Stimulated activated CD8-positive, alpha-beta memory T cell treated with anti-CD3 and anti-CD28 coated beads, Interleukin-4, amount 100 ng/mL, for 48 hours (primary cell): Measurements from ENCODE around the gene GPSM1.

Experiments used
- DNase-seq: peaks from one replicate; pipeline ENCODE4 v3.0.0-alpha.2; 2020

The GPSM1 gene, protein sequence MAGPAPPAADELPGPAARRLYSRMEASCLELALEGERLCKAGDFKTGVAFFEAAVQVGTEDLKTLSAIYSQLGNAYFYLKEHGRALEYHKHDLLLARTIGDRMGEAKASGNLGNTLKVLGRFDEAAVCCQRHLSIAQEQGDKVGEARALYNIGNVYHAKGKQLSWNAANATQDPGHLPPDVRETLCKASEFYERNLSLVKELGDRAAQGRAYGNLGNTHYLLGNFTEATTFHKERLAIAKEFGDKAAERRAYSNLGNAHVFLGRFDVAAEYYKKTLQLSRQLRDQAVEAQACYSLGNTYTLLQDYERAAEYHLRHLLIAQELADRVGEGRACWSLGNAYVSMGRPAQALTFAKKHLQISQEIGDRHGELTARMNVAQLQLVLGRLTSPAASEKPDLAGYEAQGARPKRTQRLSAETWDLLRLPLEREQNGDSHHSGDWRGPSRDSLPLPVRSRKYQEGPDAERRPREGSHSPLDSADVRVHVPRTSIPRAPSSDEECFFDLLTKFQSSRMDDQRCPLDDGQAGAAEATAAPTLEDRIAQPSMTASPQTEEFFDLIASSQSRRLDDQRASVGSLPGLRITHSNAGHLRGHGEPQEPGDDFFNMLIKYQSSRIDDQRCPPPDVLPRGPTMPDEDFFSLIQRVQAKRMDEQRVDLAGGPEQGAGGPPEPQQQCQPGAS

DNA sequence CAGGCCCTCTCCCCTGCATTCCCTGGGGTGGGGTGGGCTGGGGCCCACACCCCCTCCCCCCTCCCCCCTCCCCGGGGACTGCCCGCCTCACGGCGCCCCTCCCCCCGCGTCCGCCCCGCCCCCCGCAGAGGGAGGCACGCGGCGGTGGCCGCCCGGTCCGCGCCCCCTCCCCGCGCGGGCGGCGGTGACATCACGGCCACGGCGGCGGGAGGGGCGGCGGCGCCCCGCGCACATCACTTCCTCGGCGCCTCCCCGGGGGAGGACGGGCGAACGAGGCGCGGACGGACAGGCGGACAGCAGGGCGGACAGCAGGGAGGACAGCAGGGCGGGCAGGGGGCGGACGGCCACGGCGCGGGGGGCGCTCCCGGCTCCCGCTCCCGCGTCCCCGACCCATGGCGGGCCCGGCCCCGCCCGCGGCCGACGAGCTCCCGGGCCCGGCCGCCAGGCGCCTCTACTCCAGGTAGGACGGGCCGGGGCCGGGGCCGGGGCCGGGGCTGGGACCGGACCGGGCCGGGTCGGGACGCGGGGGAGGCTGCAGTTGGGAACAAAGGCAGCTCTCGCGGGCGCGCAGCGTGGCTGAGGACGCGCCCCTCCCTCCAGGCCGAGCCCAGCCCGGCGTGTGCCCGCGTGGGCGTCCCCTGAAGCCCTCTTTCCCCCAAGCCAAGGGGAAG, at the start of gene GPSM1:
GPSM1 (plus strand) TSS at position 236 of the 671 bp plus-strand sequence; CDS start at position 393, 157 bp downstream.
- DNase-seq: peak; percentile 47

DNA sequence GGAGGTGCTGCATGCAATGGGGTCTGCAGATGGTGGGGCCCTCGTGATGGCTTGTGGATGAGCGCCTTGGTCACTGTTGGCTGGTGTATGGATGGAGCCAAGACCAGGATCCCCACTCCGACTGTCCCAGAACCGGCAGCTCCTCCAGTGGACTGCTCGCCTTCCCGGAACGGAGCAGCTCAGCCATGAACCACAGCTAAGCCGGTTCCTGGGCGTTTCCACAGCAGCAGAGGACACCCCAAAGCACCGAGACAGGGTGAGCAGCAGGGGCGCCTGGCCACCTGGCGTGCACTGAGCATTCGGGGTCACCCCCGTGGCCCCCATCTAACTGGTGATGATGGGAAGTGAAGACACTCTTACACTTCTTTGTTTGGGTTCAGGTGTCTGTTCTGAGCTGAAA, 49.6 kb upstream of the GPSM1 start:
- no peak for DNase-seq

DNA sequence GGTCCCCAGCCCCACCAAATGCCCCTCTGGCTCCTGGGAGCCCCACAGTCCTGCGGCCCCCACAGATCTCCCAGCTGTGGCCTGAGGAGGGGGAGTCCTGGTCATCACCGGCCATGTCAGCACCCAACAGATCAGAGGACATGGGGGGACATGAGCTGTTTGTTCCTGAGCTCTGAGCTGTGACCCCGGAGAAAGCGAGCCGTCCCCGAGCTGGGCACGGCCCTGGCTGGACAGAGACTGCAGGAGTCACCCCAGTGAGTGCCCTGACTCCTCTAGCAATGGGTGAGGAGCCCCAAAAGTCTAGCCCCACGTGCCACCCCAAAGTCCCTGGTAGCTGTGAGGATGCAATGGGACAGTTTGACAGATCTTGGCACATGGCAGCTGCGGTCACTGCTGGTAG, 49.1 kb upstream of the GPSM1 start:
- DNase-seq: no peak

DNA sequence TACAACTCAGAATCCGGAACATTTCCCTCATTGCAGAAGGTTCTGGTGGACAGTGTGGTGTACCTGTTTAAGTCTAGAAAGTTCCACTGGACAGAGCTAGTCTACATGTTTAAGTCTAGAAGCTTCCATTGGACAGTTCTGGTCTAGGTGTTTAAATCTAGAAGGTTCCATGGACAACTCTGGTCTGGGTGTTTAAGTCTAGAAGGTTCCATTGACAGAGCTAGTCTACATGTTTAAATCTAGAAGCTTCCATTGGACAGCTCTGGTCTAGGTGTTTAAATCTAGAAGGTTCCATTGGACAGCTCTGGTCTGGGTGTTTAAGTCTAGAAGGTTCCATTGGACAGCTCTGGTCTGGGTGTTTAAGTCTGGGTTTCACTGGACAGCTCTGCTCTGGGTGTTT, 48.4 kb upstream of the GPSM1 start:
- no peak for DNase-seq

DNA sequence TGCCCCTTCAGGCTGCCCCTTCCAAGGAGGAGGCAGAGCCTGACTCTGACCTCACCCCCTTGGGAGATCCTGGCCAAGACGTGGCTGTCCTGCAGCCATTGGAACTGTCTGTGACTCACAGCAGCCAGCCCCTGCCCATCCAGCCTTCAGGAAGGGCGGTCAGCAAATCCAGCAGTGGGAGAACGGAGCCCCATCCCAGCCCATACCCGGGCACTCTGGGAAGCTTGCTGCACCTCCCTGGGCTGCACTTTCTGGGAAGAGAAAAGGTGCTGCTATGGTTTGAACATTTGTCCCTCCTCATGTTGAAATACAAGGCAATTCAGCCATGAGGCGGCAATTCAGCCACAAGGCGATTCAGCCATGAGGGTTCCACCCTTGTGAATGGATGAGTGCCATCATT, 47.9 kb upstream of the GPSM1 start:
- no peak for DNase-seq

DNA sequence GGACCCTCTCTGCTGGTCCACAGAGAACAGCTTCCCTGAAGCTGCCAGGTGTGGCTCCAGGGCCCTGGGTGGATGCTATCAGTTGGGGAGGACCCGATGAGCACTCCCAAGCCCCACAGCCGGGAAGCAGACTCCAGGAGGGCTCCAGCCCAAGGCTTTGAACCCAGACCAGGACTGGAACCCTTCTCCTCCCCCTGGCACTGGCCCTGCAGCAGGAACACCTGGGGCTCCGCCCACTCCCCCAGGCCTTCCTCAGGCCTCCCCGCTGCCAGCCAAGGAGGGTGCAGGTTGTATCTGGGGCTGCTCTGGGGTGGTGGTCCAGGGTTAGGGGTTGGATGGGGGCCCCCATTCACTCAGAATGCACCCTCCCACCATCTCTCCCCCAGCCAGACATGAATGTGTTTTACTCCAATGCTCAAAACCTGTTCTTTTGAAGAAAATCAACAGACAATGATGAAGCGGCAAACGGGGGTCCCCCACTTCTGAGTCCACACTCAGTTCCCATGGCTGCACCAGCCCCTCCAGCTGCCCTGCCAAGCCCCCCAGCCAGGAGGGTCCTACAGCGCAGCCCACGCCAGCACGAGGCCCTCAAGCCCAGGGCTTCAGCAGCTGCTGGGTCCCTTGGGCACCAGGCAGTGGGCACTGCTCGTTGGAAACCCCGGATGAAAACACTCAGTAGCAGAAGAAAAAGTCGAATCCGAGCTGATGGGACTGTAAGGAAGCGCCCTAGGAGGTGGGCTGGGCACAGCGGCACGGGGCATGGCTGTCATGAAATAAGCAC, 46.6 kb upstream of the GPSM1 start:
- no peak for DNase-seq

DNA sequence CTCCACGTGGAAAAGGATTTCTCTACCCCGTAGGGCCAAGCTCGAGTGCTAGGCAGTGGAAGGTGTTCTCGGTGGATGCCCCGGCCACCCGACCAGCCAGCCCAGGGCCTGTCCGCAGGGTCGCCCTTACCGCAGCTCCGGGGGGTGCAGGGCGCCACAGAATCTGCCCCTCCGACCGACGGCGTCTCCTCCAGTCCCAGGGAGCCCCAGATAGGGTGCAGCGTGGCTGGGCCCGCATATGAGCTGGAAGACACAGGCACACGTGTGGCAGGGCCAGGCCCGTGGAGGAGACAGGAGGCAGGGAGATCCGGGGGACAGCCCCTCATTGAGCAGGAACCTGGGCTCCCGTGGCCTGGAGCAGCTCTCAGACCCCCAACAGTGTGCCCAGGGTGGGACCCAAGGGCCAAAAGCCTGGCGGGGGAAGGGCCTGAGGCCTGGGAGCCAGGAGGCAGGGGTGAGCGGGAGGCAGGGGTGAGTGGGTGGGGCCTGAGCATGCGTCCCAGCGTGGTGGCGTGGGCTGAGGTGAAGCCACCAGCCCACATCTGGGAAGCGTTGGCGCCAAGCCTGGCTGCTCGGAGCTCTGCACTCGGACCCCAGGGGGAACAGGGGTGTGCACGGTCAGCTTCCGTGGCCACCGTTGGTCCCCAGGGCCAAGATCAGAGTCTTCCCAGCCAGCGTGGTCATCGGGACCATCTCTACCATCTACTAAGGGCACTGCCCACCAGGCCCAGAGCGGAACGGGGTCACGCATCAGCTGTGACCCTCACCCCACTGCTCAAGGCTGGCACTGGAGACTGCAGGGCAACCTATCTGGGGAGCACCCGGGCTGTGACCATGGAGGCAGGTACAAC, 45.7 kb upstream of the GPSM1 start:
- DNase-seq: no peak

DNA sequence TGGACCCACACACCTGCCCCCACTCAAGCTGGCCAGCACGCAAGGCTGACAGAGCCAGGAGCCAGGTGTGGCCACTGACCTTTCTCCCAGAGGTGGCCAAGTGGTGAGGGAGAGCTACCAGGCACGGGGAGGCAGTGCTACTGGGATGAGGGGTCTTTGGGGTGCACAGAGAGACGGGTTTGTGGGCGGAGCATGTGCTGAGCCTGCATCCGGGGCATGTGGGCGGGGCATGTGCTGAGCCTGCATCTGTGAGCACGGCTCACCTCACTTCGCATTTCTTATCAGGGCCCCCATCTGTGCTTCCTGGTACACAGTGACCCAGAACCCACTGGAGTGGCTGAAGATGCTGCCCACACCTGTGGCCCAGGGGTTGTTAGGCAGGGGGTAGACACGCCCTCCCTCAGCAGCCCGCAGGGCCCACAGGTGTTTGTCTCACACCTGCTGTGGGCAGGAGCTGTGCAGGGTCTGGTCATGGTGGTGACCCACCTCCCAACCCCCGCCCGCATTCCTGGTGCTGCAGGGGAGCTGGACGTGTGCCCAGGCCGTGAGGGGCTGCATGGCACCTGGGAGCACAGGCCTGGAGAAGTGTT, 45.0 kb upstream of the GPSM1 start:
- DNase-seq: no peak

DNA sequence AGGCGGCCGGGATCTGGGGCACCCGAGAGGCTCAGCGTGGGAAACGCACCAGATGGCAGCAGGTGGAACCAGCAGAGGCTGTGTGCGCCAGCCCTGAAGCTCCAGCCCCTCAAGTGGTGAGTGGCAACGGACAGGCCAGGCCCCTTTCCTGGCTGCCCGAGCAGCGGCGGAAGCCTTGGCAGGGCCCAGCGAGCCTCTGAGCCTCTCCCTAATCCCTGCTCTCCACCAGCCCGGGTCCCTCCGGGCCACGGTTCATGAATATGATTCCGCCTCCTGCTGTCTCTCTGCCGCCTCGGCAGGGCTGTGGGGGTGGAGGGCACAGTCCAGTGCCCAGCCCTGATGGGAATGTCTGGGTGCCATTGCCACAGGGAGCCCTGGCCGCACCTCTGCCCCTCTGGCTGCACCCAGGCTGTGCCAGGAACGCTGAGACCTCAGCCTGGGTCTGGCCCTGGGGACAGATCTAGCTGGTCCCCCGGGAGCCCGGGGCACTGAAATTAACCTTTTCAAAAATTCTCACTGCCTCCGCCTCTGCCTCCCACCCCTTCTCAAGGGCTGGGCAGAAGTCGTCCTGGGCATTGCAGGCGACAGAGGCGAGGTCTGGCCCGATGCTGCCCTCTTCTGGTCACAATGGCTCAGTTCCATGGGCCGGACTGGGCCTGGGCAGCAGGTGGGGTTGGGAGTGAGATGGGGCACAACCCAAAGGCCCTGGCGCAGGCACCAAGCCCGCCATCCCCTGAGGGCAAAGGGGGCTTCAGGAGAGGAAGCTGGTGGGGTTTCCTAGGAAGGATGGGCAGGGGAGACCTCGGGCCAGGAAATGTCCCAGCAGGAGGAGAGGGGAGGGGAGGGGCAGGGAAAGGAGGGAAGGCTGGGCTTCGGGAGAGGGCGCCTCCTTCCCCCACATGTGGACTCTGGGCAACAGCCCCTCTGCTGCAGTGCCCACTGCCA, 43.8 kb upstream of the GPSM1 start:
- DNase-seq: peak; percentile 87

DNA sequence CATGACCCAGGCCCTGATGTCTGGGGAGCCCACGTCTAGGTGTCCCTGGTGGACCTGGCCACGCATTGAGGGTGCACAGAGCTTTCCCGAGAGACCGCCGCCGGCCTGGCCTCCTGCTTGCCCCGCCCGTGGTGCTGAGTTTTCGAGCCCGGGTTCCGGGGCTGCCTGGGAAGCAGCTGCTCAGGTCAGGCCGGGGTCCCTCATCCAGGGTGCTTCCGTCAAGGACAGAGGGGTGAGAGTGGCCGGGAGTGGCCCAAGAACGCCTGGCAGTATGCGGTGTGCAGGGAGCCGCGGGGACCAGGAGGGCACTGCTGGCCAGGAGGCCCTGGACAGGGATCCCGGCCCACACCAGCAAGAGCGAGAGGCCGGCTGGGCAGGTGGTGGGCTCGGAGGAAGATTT, 43.0 kb upstream of the GPSM1 start:
- no peak for DNase-seq

DNA sequence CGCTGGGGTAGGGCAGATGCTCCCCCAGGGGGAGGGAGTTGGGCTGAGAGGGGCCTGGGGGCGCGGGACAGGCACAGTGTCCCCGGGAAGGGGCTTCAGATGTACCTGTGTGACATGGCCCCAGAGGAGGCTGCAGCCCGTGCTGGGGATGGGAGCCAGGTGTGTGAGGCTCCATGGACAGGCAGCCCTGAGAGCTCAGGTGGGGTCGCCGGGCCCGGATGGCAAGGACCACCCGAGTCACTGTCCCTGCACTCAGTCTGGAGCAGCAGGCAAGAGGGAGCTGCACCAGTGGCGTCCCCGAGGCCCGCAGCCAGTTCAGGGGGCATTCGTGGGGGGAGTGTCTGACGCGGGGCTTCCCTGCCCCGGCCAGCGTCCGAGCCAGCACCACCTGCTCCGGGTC, 42.4 kb upstream of the GPSM1 start:
- no peak for DNase-seq

DNA sequence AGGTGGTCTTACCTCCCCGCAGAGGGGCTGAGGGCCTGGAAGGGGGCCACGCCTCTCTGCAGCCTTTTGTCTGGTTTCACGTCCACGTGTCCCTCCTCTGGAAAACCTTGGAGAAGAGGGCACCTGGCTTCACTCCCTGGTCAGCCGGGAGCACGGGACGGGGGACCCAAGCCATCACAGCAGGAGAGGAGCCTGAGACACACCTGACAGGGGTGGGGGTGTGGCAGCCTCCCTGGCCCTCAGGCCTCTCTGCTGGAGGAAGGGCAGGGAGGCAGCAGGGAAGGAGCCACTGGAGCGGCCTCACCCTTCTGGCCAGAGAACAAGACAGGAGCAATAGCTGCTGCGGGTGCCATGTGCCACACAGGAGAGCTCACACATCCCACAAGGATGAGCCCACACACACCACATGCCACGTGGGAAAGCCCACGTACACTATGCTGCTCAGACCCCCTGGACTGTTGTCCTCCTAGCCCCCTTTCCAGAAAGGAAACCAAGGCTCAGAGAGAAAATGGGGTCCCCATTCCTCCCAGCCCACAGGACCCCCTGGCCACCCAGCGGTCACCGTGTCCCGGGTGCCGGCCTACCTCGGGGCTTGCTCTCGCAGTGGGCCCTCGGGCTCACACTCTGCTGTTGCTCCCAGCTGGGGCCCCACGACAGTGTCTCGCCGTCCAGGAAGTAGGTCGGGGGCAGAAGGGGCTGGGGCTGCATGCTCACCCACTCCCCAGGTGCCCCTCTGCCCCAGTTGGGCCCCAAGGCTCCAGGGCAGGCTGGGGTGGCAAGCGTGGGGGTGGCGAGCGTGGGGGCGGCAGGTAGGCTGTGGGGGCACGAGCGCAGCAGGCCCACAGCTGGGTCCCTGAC, 41.6 kb upstream of the GPSM1 start:
- no peak for DNase-seq

DNA sequence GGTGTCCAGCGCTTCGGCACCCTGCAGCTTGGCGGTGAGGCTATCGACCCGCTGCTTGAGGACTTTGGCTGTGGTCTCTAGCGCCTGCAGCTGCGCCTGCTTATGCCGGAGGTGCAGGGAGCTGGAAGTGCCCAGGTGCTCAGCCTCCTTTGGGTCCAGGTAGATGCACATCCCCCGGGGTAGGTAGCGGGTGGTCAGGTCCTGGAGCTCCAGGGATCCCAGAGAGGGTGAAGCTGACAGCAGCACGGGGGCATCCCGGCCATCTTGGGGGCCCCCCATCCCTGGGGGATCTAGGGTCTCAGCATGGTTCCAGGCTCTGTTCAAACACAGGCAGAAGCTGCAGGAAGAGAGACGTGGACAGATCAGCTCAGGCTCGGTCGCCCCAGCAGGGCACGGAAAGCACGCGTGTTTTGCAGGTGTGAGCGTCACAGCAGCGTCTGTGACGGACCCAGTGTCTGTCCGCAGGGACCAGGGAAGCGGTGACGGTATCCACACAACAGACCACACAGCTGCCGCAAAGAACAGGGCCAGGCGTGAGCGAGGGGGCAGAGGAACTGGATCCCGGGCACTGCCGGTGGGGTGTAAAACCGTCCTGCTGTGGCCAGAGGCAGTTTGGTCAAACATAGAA, 40.9 kb upstream of the GPSM1 start:
- DNase-seq: no peak

DNA sequence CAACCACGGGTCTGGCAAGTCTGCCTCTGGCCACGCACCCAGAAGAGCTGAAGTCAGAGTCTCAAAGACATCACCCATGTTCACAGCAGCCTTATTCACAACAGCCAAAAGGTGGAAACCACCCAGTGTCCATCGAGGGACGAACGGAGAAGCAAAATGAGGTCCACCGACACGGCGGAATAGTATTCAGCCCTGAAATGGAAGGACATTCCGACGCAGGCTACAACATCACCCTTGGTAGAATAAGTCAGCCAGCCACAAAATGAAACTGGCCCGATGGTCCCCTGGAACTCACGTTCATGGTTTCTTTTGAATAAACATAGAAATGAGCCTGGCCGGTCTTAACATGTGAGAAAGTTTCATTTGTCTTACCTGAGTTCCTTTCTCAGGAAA, 40.4 kb upstream of the GPSM1 start:
- DNase-seq: no peak

DNA sequence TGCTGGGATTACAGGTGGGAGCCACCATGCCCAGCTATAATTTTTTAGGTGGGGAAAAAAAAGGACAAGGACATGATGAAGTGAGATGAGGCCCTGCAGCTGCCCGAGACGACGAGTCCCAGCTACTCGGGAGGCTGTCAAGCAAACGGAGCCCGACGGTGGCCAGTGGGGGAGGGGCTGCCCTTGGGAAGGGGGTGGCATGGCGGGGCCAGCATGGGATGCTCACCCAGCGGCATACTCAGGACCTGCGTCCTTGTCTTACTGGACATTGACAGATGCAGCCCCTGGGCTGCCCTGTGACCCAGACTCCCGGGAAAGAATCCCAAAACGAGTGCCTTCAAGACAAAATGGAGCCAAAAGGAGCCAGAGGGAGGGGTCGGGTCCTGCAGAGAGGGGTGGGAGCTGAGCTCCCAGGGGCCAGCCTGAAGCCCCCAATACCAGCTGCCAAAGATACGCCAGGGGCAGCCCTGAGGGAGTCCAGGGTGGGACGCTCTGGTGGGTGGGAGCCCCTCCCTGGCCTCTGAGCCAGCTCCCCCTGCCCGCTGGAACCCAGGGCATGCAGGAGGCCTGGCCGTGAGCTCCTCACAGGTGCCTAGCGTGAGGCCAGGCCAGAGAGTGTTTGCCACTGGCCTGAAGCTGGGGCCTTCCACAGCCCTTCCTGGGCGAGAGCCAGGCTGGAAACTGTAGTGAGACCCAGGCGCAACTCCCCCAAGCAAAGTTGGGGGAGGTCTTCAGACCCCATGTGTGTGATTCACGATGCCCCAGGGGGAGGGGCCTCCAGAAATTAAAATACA, 39.2 kb upstream of the GPSM1 start:
- DNase-seq: no peak

DNA sequence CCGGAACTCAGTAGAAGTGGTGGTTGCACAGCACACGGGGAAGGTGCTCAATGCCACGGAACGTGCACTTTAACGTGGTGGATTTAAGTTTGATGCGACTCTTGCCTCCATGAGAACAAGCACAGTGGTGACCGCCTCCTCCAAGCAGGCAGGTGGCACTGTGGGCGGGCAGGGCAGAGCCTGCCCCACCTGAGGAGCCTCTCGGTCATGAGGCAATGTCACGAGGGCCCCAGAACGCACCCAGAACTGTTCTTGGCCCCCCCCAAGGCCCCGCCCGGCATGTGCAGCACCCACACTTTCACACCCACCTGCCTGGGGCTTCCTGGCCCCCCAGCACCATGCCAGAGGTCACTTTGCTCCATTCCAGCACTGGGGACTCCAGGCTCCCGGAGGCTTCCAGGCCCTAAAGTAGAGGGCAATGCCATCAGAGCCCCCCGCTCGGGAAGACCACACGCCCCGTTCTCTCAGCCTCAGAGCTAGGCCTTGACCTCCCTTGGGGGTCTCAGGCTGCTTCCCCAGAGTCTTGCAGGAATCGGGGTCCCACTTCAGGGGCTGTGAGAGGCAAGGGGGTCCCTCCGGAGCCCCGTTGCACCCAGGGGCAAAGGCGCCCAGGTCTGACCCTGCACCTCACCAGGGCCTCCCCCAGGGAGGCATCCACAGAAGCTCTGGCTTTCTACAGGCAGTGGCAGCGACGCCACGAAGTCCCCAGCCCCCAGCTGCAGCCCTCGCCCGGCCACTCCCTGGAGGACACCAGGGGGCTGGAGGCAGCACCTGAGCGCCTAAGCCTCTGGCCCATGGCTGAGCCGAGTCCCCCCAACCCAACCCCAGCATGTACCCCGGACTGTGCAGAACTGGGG, 37.5 kb upstream of the GPSM1 start:
- no peak for DNase-seq

DNA sequence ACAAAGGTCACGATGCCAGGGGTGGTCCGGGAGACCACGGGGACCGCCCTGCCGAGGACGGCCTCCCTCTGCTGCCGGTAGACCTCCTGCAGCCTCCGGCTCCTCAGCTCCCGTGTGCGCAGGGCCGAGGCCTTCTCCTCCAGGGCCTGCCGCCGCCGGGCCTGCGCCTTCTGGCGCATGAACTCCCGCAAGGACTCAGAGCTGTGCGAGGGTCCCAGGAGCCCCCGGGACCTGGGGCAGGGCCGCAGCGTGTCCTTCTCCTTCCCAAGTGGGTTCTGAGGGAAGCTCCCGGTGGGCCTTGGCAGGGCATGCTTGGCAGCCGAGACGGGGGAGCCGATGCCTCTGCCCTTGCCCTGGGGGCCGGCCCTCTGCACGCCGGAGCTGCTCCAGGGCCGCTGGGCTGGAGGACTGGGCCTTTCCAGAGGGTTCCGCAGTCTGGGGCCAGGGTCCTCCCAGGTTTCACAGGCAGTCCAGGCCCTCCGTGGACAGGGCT, 36.8 kb upstream of the GPSM1 start:
- DNase-seq: no peak
